Breast epithelium (tissue), 4 donors: ENCODE data around the gene GRM4. TPM values are rescaled to one million over a fixed set of nuclear protein-coding genes. Genes with fewer than 3 reads are reported as not detected.

Experiments
- DNase-seq, 2 donors: peaks; one replicate each; pipeline ENCODE4 v3.0.0-alpha.2; 2019; ENCODE audit warnings: low spot score in 2 of 2
- H3K27ac ChIP-seq, 2 donors: fragments of 200-600 bp; sonication (generic) in 1 of 2; one replicate each; pipeline ENCODE4 v1.5.1; 2016 to 2019; ENCODE audit warnings: mild to moderate bottlenecking in 1 of 2
- H3K27me3 ChIP-seq, 2 donors: fragments of 200-600 bp; sonication (generic) in 1 of 2; one replicate each; pipeline versions ENCODE4 v1.5.1 to v1.6.0; 2017 to 2019; ENCODE audit warnings: control low read depth in 1 of 2, mild to moderate bottlenecking in 1 of 2
- H3K36me3 ChIP-seq: fragments of 200-600 bp; one replicate; pipeline ENCODE4 v1.5.1; 2019
- H3K4me1 ChIP-seq, 2 donors: fragments of 200-600 bp; sonication (generic); one replicate each; pipeline ENCODE4 v1.5.1; 2016 to 2019; ENCODE audit warnings: control low read depth in 1 of 2
- H3K4me3 ChIP-seq, 3 donors: fragments of 200-600 bp; sonication (generic); 1 replicate in 2 of 3; 2 replicates in 1 of 3; pipeline ENCODE4 v1.5.1; 2016 to 2019; ENCODE audit warnings: mild to moderate bottlenecking in 3 of 3, moderate library complexity in 2 of 3
- H3K9me3 ChIP-seq, 2 donors: fragments of 200-600 bp; sonication (generic) in 1 of 2; one replicate each; pipeline ENCODE4 v1.5.1; 2016 to 2019; ENCODE audit warnings: control low read depth in 1 of 2
- CTCF ChIP-seq, 3 donors: fragments of 450-650 bp; IDR thresholded peaks; one replicate each; pipeline ENCODE4 v1.5.1; 2016 to 2017; ENCODE audit warnings: antibody characterized with exemption in 3 of 3, mild to moderate bottlenecking in 3 of 3, moderate library complexity in 3 of 3
- POLR2A ChIP-seq: fragments of 450-650 bp; IDR thresholded peaks from one replicate; pipeline ENCODE4 v1.6.1; 2016; ENCODE audit warnings: antibody characterized with exemption, mild to moderate bottlenecking, moderate library complexity
- POLR2AphosphoS5 ChIP-seq, 3 donors: sonication (generic); formaldehyde crosslinking; IDR thresholded peaks; one replicate each; pipeline ENCODE4 v1.6.1; 2017; ENCODE audit warnings: antibody characterized with exemption in 3 of 3
- intact Hi-C: fragments of 100-400 bp; cut with DNase I; formaldehyde crosslinking; loops from one replicate; pipeline ENCODE4 v1.15.1; 2023; ENCODE audit warnings: low total_unique reads
- total RNA-seq, 3 donors: library from RNA; depleted of rRNA; stranded (reverse); fragments of >200 nt; gene quantifications; one replicate each; pipeline ENCODE4 v1.1.0, GENCODE V29; 2016

GRM4 gene
- total RNA-seq, 3 donors from 2014 or later, result not detected

DNA sequence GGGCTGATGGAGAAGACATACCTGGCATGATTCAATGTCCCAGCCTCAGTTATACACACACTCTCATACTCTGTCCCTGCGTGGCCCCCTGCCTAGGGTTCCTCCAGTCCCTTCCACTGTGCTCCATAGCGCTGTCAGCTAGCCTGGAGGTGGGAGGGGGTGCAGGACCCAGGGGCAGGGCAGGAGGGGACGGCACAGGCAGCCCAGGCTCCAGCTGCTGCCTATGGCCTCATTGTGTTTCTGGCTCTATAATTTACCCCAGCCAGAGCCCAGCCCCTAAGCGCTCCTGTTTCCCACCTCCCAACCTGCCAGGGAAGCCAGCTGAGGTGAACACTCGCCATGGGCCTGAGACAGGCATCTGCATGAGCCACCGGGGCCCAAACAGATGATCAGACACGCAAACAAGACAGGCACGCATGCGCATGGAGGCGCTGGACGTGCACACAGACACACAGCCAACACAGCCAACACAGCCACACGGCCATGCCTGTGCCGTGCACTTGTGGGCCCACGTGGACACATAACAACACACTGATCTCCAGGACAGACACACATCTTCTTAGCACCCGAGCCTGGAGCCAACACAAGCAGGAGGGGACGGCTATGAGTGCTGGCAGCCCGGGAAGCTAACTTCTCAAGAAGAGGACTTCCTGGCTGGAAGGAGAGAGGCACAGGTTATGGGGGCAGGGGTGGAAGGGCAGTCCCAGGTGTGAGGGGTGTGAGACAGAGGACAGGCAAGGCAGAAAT lies 124.9 kb downstream of the GRM4 start:
- intact Hi-C loops, result no loop called here
- H3K9me3 ChIP-seq, result no peaks in the 10 kb centered on the region
- no peaks in the 10 kb centered on the region for H3K4me1 ChIP-seq
- DNase-seq, result no peak
- H3K27me3 ChIP-seq, result no peaks in the 10 kb centered on the region
- H3K27ac ChIP-seq, result no peak overlapping the region
- no peaks in the 10 kb centered on the region for H3K36me3 ChIP-seq
- H3K4me3 ChIP-seq, result no peak overlapping the region
- TF ChIP-seq CTCF (IDR thresholded peaks at IDR 0.05) (no peak), POLR2A (no peak), POLR2AphosphoS5 (IDR thresholded peaks at IDR 0.05) (no peak)

DNA sequence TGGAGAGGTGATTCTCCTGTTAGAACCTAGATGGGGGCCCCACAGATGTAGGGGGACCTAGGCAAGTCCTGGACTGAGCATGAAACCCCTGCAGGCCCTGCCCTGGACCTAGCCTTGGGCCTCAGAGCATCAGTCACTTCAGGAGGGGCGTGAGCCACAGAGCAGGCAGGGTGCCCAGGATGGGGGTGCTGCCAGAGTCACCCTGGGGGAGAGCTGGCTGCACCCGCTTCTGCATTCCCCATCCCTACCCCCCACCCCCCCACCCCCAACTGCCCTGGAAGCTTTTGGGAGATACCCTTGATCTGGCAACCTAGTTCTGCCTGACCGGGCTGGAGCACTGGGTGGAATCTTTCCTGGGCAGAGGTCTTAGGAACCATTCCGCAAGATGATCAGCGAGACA lies 125.6 kb downstream of the GRM4 start:
- Histone ChIP-seq H3K27ac (no peak overlapping the region), H3K27me3 (no peaks in the 10 kb centered on the region), H3K4me3 (no peak overlapping the region), H3K36me3 (no peaks in the 10 kb centered on the region), H3K9me3 (no peaks in the 10 kb centered on the region), H3K4me1 (no peaks in the 10 kb centered on the region)
- no peak for DNase-seq
- intact Hi-C loops, result no loop called here
- TF ChIP-seq POLR2AphosphoS5 (IDR thresholded peaks at IDR 0.05) (no peak), POLR2A (no peak), CTCF (IDR thresholded peaks at IDR 0.05) (no peak)

GRCh38 chr6:34018961-34019606 lies 126.8 kb downstream of the GRM4 start:
- DNase-seq, result no peak
- Histone ChIP-seq H3K9me3 (no peaks in the 10 kb centered on the region), H3K27me3 (no peaks in the 10 kb centered on the region), H3K4me3 (no peak overlapping the region), H3K27ac (no peak overlapping the region), H3K36me3 (no peaks in the 10 kb centered on the region), H3K4me1 (no peaks in the 10 kb centered on the region)
- no peak for TF ChIP-seq CTCF (IDR thresholded peaks at IDR 0.05)
- TF ChIP-seq POLR2AphosphoS5 (IDR thresholded peaks at IDR 0.05), result no peak
- no peak for TF ChIP-seq POLR2A
- intact Hi-C loops, result no loop called here

DNA sequence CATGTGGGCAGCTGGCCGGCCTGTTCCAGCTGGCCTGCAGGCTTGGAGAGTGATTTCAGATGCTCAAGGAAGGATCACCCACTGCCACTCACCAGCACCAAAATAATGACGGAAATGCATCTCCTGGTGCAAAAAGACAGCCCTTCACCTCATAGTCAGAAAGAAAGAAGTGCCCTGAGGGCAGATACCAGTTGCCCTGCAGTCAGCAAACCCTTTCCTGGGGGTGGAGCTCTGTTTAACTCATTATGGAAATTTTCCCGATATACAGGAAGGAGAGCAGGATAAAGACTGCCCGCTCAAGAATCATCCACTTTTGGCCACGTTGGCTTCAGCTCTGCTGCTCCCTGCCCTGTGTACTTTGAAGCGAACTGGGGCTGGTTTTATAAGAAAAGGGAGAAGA lies 127.9 kb downstream of the GRM4 start:
- intact Hi-C loops, result no loop called here
- no peaks in the 10 kb centered on the region for H3K9me3 ChIP-seq

More for the DNA sequence above, 127.9 kb downstream of the GRM4 start:
- no peaks in the 10 kb centered on the region for H3K4me1 ChIP-seq
- no peak for DNase-seq
- no peaks in the 10 kb centered on the region for H3K36me3 ChIP-seq
- no peaks in the 10 kb centered on the region for H3K27me3 ChIP-seq
- H3K27ac ChIP-seq, result no peak overlapping the region
- no peak for TF ChIP-seq CTCF (IDR thresholded peaks at IDR 0.05)
- no peak for TF ChIP-seq POLR2A
- TF ChIP-seq POLR2AphosphoS5 (IDR thresholded peaks at IDR 0.05), result no peak
- no peak overlapping the region for H3K4me3 ChIP-seq
